22Rv1 (cell line): Measurements from ENCODE around the gene ANKLE2.

Source experiments
- CTCF ChIP-seq: fragments of 450-650 bp; IDR thresholded peaks from 2 replicates; pipeline ENCODE4 v1.5.1; 2017; ENCODE audit warnings: mild to moderate bottlenecking
- ZFX ChIP-seq: fragments of 450-650 bp; IDR thresholded peaks from 2 replicates; pipeline ENCODE4 v1.6.1; 2017; ENCODE audit warnings: antibody characterized with exemption, borderline replicate concordance

GRCh38 chr12:132787877-132788276 lies 26.2 kb upstream of the ANKLE2 start:
- no peak for TF ChIP-seq CTCF
- no peak for TF ChIP-seq ZFX
